ENCODE data around the gene TMEM31. TPM values are rescaled to one million over a fixed set of nuclear protein-coding genes. Genes with fewer than 3 reads are reported as not detected.

Gene TMEM31
- polyA plus RNA-seq, 2 of the 4 experiments (the other 2 are of a cell fraction) = 0.10 TPM; not detected in 1

GRCh38 chrX:103734125-103734760 is 23.5 kb downstream of the TMEM31 start:
- Histone ChIP-seq H3K9me3 (no peaks in the 10 kb centered on the region), H3K4me3 (no peak overlapping the region), H3K4me2 (no peak overlapping the region), H3K27ac (no peak overlapping the region), H3K4me1 (no peaks in the 10 kb centered on the region)
- TF ChIP-seq KDM5A (IDR thresholded peaks at IDR 0.05) (no peak), CEBPB (IDR thresholded peaks at IDR 0.05) (no peak), TP53 (CRISPR knock-in tag; IDR thresholded peaks at IDR 0.05) (no peak), REST (IDR thresholded peaks at IDR 0.05) (no peak), E2F6 (IDR thresholded peaks at IDR 0.05; ENCODE audit: borderline replicate concordance, low read depth) (no peak), HDAC2 (IDR thresholded peaks at IDR 0.05) (no peak), FOSB (CRISPR knock-in tag; IDR thresholded peaks at IDR 0.05) (no peak)
- no peak for DNase-seq (ENCODE audit: low read depth in 1 of 2, low spot score in 1 of 2)
- ChIA-PET POLR2A (no interaction called here), CTCF (no interaction called here)
- ATAC-seq = no peak
- FAIRE-seq = no peak
- WGBS (ENCODE audit: missing lambda C conversion rate) = 25% methylated on average over 4 of the region's 4 CpGs

GRCh38 chrX:103737696-103738095 is 27.0 kb downstream of the TMEM31 start:
- TF ChIP-seq JUN (IDR thresholded peaks at IDR 0.05) (no peak), CHD4 (IDR thresholded peaks at IDR 0.05; ENCODE audit: borderline replicate concordance) (no peak)
- no peaks in the 10 kb centered on the region for H3K9me3 ChIP-seq
- H3K4me3 ChIP-seq = no peak overlapping the region
- POLR2A ChIA-PET = no interaction called here
- DNase-seq (ENCODE audit: low read depth in 1 of 2, low spot score in 1 of 2) (no peak), ATAC-seq (no peak), FAIRE-seq (peak; percentile 13)
- no peaks in the 10 kb centered on the region for H3K4me1 ChIP-seq
- H3K27ac ChIP-seq = no peak overlapping the region
- CTCF ChIA-PET = no interaction called here
- no peak overlapping the region for H3K4me2 ChIP-seq

- TF ChIP-seq BCL3 (IDR thresholded peaks at IDR 0.05) (no peak), HOXA7 (CRISPR knock-in tag; IDR thresholded peaks at IDR 0.05) (no peak), SREBF2 (IDR thresholded peaks at IDR 0.05) (no peak), RCOR1 (IDR thresholded peaks at IDR 0.05; ENCODE audit: low read depth, low read length) (no peak), USF2 (IDR thresholded peaks at IDR 0.05) (no peak), ATOH8 (CRISPR knock-in tag; IDR thresholded peaks at IDR 0.05; ENCODE audit: low read depth) (no peak), ZFP36 (IDR thresholded peaks at IDR 0.05; ENCODE audit: borderline replicate concordance, partially characterized antibody) (no peak), RARB (CRISPR knock-in tag; IDR thresholded peaks at IDR 0.05) (no peak)
- H3K27ac ChIP-seq = no peak overlapping the region
- no peaks in the 10 kb centered on the region for H3K4me1 ChIP-seq
- DNase-seq (ENCODE audit: low read depth in 1 of 2, low spot score in 1 of 2) = no peak
- no peaks in the 10 kb centered on the region for H3K9me3 ChIP-seq
- no peak overlapping the region for H3K4me2 ChIP-seq
- no peak overlapping the region for H3K4me3 ChIP-seq
- 89% methylated on average over 1 of the region's 1 CpG for WGBS (ENCODE audit: missing lambda C conversion rate)
- CTCF ChIA-PET = interaction anchor here (0.6 kb wide), 1 partner anchor 1453 kb away, joined by 3 read pairs; no protein-coding TSS in a partner anchor
- POLR2A ChIA-PET = no interaction called here
- FAIRE-seq = no peak
- no peak for ATAC-seq
Measured at GRCh38 chrX:103739421-103739820, 28.7 kb downstream of the TMEM31 start.

Measured in A549 (cell line).